Right ventricle myocardium superior (tissue), 1 donor: Measurements from ENCODE around the gene DNAJC7. TPM values are rescaled to one million over a fixed set of nuclear protein-coding genes. Genes with fewer than 3 reads are reported as not detected.

ENCODE experiments used
- ATAC-seq: fragments of 200-7000 bp; cut with Tn5 transposase; one replicate; pipeline ENCODE4 v1.9.1; 2020; ENCODE audit warnings: mild to moderate bottlenecking; ENCODE audit not compliant: poor library complexity
- DNase-seq: peaks from one replicate; pipeline ENCODE4 v3.0.0-alpha.2; 2020
- intact Hi-C: fragments of 100-400 bp; cut with DNase I; formaldehyde crosslinking; loops from one replicate; pipeline ENCODE4 v1.11.2; 2022
- long read RNA-seq: library from polyadenylated mRNA; unstranded; transcript quantifications from one replicate; pipeline ENCODE4 v2.0.0, GENCODE V29; 2021
- total RNA-seq: library from RNA; stranded (reverse); fragmentation: NEBNext Ultra II Directional; extraction: Animal tissue kit (Norgen Biotek cat#: 25700); gene quantifications from one replicate; pipeline ENCODE4 v1.2.1, GENCODE V29; 2021
- donor health status: DM: no; HTN: yes; CAD: no; lungs with severe emphysema.

DNAJC7 gene, protein sequence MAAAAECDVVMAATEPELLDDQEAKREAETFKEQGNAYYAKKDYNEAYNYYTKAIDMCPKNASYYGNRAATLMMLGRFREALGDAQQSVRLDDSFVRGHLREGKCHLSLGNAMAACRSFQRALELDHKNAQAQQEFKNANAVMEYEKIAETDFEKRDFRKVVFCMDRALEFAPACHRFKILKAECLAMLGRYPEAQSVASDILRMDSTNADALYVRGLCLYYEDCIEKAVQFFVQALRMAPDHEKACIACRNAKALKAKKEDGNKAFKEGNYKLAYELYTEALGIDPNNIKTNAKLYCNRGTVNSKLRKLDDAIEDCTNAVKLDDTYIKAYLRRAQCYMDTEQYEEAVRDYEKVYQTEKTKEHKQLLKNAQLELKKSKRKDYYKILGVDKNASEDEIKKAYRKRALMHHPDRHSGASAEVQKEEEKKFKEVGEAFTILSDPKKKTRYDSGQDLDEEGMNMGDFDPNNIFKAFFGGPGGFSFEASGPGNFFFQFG
- total RNA-seq: 81.2 TPM
- long read RNA-seq, transcript DNAJC7-203 (14 exons, 2,022 nt): major isoform, 74 of 93 reads
- long read RNA-seq, partial matches to known transcripts: 8 of 93 reads
- long read RNA-seq, other reads (novel, unspliced or antisense): 10 of 93 reads

DNA sequence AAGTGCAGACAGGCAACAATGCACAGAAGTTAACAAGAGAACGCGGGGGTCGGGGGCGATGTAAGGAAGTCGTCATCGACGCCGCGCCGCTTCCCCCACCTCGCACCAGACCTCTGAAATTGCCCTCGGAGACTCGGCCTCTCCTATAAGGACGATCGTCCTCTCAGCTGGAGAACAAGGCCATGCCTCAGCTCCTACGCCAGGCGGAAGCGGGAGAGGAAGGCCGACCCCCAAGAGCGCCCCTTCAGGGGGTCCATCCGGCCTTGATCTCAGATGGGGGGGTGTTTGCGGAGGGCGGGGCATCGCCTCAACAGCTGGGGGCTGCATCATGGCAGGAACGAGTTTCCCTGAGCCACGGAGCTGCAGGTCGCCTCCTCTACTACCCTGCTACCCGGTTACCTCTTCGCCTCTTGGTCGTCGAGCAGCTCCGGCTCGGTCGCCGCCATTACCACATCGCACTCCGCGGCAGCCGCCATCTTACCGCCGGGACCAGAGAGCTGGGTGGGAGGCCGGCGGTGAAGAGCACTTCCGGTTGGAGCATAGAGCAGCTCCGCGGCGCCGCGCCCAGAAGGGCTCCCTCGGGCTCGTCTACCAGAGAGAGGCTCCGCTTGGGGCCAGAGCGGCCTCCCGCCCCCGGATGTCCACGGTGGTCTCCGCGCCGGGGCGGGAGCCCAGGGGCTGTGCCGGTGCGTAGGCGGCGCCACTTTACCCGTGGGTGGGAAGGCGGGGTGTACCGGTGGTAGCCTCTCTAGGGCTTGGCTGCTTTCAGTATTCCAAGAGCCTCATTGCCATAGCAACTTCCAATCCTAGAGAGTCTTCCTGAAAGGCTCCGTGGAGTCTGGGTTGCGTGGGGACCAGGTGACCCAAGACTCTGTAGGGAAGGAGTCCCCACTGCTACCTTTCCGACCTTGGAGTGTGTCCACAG, at the start of gene DNAJC7:
TSS of gene DNAJC7 (minus strand) at position 499 of the 925 bp plus-strand sequence. CDS start at position 476, 23 bp downstream.
- peak; percentile 96 for ATAC-seq
- intact Hi-C loops: loop anchor here (5.0 kb wide), 1 partner anchor 50 kb away; the partner anchor contains the start of gene CNP

DNA sequence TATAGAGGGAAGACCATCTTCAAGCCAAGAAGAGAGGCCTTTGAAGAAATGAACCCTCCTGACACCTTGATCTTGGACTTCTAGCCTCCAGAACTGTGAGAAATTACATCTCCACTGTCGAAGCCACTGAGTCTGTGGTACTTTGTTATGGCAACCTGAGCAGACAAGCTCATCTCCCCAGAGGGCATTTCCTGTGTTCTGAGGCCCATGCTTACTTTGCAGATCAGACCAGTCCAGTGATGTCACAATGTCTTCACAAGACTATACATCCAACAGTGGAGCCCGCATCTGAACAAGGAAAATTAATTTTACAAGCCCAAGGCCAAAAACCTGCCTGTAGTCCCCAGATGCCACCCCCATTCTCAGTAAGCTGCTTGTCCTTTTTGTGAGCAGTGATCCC, 48.0 kb upstream of the DNAJC7 start:
- no peak for DNase-seq
- no peak for ATAC-seq
- intact Hi-C loops: loop anchor here (5.0 kb wide), 1 partner anchor 37 kb away; no protein-coding TSS in a partner anchor

More for the DNA sequence above, at the start of gene DNAJC7:
- peak; percentile 97 for DNase-seq

GRCh38 chr17:42062681-42063080, 45.4 kb upstream of the DNAJC7 start:
- intact Hi-C loops: no loop called here
- DNase-seq (no peak), ATAC-seq (no peak)

- intact Hi-C loops: no loop called here
- DNase-seq (no peak), ATAC-seq (no peak)
Measured at GRCh38 chr17:42061646-42062487, 44.6 kb upstream of the DNAJC7 start.

GRCh38 chr17:42060231-42060630, 43.0 kb upstream of the DNAJC7 start:
- no peak for ATAC-seq

DNA sequence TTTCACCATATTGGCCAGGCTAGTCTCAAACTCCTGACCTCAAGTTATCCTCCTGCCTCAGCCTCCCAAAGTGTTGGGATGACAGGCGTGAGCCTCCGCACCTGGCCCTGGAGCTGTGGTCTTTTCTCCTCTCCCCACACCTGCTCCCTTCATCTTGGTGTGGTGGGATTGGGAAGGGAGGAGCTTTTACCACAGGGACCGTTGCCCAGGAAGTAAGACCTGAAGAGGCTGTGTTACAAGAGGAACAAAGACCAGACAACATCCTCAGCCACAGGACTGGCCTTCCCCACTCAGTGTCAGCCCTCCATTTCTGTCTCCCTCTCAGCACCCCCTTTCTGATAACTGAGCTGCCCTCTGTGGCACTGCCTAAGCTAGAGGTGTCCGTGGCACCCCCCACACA, 42.6 kb upstream of the DNAJC7 start:
- ATAC-seq: no peak
- intact Hi-C loops: no loop called here
- no peak for DNase-seq

More at GRCh38 chr17:42060231-42060630, 43.0 kb upstream of the DNAJC7 start:
- intact Hi-C loops: no loop called here
- no peak for DNase-seq

GRCh38 chr17:42058063-42058462, 40.8 kb upstream of the DNAJC7 start:
- intact Hi-C loops: no loop called here
- ATAC-seq (no peak), DNase-seq (no peak)

- ATAC-seq (no peak), DNase-seq (no peak)
- intact Hi-C loops: no loop called here
Measured at GRCh38 chr17:42056635-42057034, 39.4 kb upstream of the DNAJC7 start.

DNA sequence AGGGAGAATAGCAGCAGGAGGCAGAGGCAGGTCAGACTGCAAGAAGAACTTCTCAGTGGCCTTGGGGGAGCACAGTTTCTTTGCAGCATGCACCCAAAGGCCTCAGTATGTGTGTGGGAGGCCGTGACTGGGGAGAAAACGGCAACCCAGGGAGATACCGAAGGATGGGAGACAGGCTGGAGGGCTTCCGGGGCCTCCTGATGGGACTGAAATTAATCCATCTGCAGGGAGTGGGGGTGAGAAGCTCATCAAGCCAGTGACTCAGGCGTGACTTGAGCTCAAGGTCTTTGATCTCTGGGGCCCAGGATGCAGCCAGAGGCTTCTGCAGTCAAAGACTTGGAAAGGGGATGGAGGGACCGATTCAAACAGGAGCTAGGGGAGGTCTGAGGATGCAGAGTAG, 38.3 kb upstream of the DNAJC7 start:
- ATAC-seq (no peak), DNase-seq (no peak)
- intact Hi-C loops: no loop called here

DNA sequence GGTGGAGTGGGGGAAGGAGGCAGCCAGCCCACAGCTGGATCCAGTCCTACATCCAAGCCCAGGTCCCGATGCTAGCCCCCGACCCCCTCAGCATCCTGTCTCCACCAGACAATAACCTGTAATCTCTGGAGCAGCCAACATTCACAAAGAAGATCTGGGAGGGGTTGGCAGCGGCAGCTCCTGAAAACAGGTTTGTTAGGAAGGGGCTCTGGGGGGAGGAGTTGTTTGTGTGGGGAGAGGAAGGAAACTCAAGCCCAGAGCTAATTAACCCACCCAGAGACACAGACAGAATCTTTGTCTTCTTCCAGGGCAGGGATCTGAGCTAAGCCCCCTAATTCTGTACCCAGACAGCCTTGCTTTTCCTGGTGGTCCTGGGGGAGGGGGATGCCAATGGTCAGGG, 37.8 kb upstream of the DNAJC7 start:
- intact Hi-C loops: no loop called here
- ATAC-seq (no peak), DNase-seq (no peak)

- ATAC-seq (no peak), DNase-seq (no peak)
- intact Hi-C loops: no loop called here
Measured at GRCh38 chr17:42053731-42054500, 36.7 kb upstream of the DNAJC7 start.

GRCh38 chr17:42052346-42052877, 35.2 kb upstream of the DNAJC7 start:
- intact Hi-C loops: no loop called here
- DNase-seq (no peak), ATAC-seq (no peak)

GRCh38 chr17:42051645-42052044, 34.4 kb upstream of the DNAJC7 start:
- intact Hi-C loops: no loop called here
- ATAC-seq (no peak), DNase-seq (no peak)

GRCh38 chr17:42051013-42051400, 33.8 kb upstream of the DNAJC7 start:
- intact Hi-C loops: no loop called here
- no peak for DNase-seq
- ATAC-seq: no peak

DNA sequence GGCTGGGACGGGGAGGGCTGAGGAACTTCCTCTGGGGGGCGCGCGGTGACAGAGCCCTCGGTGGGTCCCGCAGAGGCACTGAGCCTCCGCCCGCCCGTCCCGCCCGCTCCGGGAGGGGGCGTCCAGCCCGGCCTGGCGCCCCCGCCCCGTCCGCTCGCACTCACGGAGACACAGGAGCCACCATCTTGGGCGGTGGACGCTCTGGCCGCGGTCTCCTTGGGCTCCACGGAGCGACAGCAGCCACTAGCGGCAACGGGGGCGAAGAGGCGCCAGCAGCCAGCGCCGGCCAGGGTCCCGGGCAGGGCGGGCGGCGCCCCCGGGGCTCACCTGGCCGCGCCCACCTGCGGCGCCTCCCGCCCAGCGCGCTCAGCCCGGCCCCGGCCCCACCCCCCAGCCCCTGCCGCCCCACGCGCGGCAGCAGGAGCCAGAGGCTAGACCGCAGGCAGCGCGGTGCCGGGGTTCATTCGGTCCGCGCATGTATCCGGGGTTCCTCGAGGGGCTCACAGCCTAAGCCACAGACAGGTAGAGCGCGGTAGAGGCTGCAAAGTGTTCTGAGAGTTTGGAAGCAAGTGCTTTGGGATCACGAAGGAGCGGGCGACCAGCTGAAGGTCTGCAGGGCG, 33.3 kb upstream of the DNAJC7 start, which contains the start of gene C17orf113:
TSS of gene C17orf113 (minus strand) at position 209 of the 620 bp plus-strand sequence. CDS start 7,225 bp downstream, outside the sequence.
- ATAC-seq (peak; percentile 91), DNase-seq (peak; percentile 73)
- intact Hi-C loops: no loop called here

DNA sequence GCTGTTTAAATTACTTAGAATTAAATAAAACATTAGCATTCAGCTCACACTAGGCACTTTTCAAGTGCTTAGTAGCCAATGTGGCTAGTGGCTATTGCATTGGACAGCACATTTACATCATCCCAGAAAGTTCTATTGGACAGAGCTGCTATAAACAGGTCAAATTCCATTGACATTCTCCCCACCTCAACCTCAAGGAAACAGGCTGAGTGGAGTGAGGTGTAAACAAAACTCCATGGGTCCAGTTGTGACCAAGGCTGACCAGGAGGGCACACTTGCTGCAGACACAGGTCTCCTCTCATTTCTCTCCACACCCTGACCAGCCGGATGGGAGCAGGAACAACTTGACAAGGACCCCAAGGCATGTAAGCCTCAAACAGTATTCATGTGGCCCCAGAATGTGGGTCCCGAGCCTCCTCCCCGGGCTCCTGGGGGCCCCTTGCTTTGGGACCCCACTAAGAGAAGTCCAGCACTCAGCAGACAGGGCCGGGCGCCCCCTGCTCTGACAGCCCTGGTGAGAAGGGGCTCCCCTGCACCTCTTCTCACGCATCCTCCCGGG, 32.7 kb upstream of the DNAJC7 start:
- no peak for DNase-seq
- ATAC-seq: peak; percentile 23
- intact Hi-C loops: no loop called here
